Epithelial cell of esophagus (primary cell): ENCODE measurements around the gene GABRA1.

Experiments
- DNase-seq: peaks from one replicate; pipeline ENCODE4 v3.0.0; 2010; ENCODE audit warnings: low read depth
- H3K4me3 ChIP-seq: 2 replicates; pipeline ENCODE4 v1.5.1; 2011; ENCODE audit warnings: mild to moderate bottlenecking, low read length, control low read depth
- TF ChIP-seq, protein P1 (sequence below): IDR thresholded peaks from 2 replicates; pipeline ENCODE4 v1.5.1; 2011; ENCODE audit warnings: low read depth, mild to moderate bottlenecking, low read length, control low read depth, inconsistent platforms; ENCODE audit not compliant: insufficient read depth; ENCODE audit errors: missing control alignments

GABRA1 gene

DNA sequence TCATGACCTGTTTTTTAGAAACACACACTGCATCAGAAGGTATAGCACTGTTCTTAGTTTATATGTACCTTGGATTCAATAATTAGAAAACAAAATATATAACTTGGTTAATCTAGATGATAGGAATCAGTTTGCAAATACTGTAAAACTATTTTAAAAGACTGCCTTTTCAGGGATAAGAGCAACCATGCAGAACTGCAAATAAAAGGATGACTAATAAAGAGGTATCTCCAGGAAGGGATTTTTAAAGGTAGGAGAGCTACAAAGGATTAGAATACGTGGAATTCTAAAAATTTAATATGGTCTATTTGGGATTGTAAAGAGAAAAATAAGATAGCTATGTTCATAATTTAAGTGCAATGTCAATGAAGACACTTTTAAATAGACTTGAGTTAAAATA is 9.4 kb downstream of the GABRA1 start:
- no peak for DNase-seq
- TF ChIP-seq, protein P1, sequence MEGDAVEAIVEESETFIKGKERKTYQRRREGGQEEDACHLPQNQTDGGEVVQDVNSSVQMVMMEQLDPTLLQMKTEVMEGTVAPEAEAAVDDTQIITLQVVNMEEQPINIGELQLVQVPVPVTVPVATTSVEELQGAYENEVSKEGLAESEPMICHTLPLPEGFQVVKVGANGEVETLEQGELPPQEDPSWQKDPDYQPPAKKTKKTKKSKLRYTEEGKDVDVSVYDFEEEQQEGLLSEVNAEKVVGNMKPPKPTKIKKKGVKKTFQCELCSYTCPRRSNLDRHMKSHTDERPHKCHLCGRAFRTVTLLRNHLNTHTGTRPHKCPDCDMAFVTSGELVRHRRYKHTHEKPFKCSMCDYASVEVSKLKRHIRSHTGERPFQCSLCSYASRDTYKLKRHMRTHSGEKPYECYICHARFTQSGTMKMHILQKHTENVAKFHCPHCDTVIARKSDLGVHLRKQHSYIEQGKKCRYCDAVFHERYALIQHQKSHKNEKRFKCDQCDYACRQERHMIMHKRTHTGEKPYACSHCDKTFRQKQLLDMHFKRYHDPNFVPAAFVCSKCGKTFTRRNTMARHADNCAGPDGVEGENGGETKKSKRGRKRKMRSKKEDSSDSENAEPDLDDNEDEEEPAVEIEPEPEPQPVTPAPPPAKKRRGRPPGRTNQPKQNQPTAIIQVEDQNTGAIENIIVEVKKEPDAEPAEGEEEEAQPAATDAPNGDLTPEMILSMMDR = no peak

DNA sequence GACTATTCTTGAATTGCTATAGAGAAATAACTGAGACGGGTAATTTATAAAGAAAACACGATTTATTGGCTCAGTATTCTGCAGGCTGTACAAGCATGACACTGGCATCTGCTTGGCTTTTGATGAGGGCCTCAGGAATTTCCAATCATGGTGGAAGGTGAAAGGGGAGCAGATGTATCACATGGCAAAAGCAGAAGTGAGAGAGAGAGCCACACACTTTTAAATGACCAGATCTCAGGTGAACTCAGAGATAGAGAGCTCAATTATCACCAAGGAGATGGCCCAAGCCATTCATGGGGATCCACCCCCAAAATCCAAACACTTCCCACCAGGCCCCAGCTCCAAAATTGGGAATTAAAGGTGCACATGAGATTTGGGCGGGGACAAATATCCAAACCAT is 15.3 kb downstream of the GABRA1 start:
- TF ChIP-seq, protein P1 = no peak
- no peak overlapping the region for H3K4me3 ChIP-seq
- no peak for DNase-seq

More for the DNA sequence above, 9.4 kb downstream of the GABRA1 start:
- no peak overlapping the region for H3K4me3 ChIP-seq

DNA sequence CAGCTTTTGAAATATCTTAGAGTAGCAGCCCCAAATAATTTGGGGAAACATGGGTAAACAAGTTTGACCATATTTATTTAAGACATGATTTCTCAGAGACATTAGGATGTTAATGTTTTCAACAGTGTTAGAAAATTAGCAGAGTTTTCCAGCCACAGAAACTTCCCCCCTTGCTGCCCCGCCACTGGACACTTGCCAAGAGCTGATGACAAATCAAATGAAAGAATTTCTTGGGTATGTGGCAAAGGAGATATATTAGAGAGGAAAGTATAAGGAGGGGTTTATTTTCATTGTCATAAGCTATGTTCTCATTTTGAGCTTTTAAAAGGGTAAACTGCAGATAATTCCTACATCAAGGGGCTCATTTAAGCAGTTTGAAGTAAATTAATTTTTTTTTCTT is 15.9 kb downstream of the GABRA1 start:
- TF ChIP-seq, protein P1 = no peak
- DNase-seq = no peak
- H3K4me3 ChIP-seq = no peak overlapping the region

DNA sequence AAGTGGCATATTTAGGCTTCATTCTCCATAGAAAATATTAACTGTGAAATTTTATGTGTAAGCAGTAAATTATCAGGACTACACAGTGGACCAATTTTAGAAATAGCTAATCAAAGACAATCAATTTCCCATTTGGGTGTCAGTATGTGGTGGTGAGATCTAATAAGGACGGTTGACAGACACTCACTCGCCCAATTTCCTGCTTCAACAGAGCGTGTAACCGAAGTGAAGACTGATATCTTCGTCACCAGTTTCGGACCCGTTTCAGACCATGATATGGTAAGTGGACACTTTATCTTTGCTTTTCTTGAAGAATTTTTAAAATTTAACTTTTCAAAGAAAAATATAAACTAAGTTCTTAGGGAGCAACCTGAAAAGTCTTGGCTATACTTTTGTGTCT is 17.6 kb downstream of the GABRA1 start:
- TF ChIP-seq, protein P1 = no peak
- H3K4me3 ChIP-seq = no peak overlapping the region
- no peak for DNase-seq

DNA sequence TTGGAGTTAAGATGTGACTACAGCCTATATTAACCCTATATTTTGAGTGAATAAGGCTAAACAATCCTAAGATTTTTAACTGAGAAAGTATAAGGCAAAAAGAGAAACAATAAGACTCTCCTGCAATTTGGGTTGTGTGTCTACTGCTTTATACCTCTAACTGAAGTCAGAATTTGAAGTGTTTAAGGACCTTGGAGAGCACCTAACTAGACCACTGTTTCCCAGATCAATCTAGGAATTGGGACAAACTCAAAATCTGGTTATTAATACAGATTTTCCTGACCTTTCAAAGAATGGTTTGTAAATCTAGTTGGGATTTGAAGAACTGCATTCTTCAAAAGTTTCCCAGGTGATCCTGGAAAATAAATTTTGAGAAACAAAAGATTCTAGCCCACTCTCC is 42.1 kb downstream of the GABRA1 start:
- TF ChIP-seq, protein P1 = no peak
- DNase-seq = no peak
- no peak overlapping the region for H3K4me3 ChIP-seq

DNA sequence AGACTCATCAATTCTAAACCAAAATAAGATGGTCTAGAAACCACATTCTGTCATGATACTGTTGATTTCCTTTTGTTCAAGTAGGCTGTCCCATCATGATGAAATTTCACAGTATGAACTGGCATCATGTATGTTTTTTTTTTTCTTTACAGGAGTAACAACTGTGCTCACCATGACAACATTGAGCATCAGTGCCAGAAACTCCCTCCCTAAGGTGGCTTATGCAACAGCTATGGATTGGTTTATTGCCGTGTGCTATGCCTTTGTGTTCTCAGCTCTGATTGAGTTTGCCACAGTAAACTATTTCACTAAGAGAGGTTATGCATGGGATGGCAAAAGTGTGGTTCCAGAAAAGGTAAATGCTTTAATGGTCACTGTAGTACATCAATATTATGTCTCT is 47.6 kb downstream of the GABRA1 start:
- TF ChIP-seq, protein P1 = no peak
- no peak for DNase-seq
- no peak overlapping the region for H3K4me3 ChIP-seq

DNA sequence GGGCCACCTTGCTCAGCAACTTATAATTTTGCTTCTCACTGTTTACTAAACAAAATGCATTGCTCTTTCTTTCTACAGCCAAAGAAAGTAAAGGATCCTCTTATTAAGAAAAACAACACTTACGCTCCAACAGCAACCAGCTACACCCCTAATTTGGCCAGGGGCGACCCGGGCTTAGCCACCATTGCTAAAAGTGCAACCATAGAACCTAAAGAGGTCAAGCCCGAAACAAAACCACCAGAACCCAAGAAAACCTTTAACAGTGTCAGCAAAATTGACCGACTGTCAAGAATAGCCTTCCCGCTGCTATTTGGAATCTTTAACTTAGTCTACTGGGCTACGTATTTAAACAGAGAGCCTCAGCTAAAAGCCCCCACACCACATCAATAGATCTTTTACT is 49.1 kb downstream of the GABRA1 start:
- DNase-seq = no peak
- no peak overlapping the region for H3K4me3 ChIP-seq
- TF ChIP-seq, protein P1 = no peak
